GM06990 (cell line): ENCODE measurements around the gene FUT3.
"Not testable (repeated sequence)": the region's sequence is repeated elsewhere in the genome, so short reads cannot be mapped to it uniquely, and the experiment has no call there.

Experiments
- DNase-seq: peaks from one replicate; pipeline ENCODE4 v3.0.0-alpha.2; 2011; ENCODE audit not compliant: insufficient read length; ENCODE audit errors: extremely low read depth
- H3K27me3 ChIP-seq: replicated peaks from 2 replicates; pipeline ENCODE4 v1.6.0; 2011; ENCODE audit warnings: low read length; ENCODE audit not compliant: control insufficient read depth, insufficient read depth
- H3K36me3 ChIP-seq: 2 replicates; pipeline ENCODE4 v1.5.1; 2011; ENCODE audit warnings: low read length; ENCODE audit not compliant: control insufficient read depth, insufficient read depth
- H3K4me3 ChIP-seq: replicated peaks from 2 replicates; pipeline ENCODE4 v1.5.1; 2011; ENCODE audit warnings: low read depth, mild to moderate bottlenecking, control low read depth, low read length
- TF ChIP-seq, protein P1 (sequence below): IDR thresholded peaks from 2 replicates; pipeline ENCODE4 v1.5.1; 2011; ENCODE audit warnings: low read length, control low read depth, mild to moderate bottlenecking, inconsistent platforms; ENCODE audit not compliant: insufficient read depth, poor library complexity, severe bottlenecking

Gene FUT3

DNA sequence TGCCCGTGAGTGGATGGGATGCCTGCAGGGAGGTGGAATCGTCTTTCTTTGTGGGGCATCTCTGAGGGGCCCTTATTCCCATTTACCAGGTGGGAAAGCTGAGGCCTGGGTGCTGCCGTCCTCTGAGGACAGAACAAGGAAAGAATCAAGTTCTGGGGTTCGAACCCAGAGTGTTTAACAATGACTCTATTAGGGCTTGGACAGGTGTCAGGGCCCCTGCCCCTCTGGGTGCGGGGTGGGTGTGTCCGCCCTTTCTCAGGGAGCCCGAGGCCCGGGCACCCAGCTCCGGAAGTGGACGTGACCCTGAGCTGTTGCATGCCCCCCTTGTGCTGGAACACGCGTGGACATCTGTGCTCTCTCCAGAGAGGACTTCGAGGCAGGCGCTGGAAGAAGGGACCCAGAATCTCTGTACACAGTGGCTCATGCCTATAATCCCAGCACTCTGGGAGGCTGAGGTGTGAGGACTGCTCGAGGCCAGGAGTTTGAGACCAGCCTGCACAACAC, 41.6 kb upstream of the FUT3 start:
- Histone ChIP-seq H3K4me3 (no peak overlapping the region), H3K36me3 (peaks cover 6% of the 10 kb centered on the region), H3K27me3 (no peaks in the 10 kb centered on the region)
- TF ChIP-seq, protein P1, sequence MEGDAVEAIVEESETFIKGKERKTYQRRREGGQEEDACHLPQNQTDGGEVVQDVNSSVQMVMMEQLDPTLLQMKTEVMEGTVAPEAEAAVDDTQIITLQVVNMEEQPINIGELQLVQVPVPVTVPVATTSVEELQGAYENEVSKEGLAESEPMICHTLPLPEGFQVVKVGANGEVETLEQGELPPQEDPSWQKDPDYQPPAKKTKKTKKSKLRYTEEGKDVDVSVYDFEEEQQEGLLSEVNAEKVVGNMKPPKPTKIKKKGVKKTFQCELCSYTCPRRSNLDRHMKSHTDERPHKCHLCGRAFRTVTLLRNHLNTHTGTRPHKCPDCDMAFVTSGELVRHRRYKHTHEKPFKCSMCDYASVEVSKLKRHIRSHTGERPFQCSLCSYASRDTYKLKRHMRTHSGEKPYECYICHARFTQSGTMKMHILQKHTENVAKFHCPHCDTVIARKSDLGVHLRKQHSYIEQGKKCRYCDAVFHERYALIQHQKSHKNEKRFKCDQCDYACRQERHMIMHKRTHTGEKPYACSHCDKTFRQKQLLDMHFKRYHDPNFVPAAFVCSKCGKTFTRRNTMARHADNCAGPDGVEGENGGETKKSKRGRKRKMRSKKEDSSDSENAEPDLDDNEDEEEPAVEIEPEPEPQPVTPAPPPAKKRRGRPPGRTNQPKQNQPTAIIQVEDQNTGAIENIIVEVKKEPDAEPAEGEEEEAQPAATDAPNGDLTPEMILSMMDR, result no peak
- no peak for DNase-seq

DNA sequence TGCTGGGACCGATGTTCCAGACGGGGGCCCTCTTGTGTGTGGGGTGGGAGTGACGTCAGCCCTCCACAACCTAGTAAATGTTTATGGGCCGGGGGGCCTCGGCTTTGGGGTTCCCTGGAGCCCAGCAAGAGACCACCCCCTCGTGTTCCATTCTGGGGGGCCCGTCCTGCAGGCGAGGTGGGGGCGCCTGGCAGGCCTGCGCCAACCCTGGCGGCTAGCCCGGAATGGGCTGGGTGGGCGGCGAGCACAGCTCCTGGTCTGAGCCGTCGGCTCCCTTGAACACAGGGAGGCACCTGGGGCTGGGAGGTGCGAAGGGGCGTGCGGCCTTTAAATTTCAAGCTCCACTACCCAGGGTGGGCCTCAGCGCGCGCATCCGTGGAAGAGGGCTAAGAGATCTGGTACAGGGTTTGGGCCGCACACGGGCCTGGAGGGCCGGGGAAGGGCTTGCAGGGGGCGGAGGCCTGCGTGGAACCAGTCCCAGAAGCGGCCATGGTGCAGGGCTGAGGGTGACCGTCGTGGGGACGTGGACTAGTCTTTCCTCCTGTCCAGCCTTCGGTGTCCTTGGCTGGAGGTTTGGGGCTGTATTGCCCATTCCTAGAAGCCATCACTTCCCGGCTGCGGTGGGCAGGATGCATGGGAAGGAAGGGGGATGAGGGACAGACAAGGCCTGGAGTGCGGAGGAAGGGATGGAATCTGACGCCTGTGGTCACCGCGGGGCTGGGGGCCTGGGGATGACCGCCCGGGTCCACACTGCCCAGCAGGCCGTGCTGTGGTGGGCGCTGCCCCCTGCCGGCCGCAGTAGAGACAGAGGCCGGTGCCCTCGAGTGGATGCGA, 40.9 kb upstream of the FUT3 start:
- no peaks in the 10 kb centered on the region for H3K27me3 ChIP-seq
- no peak overlapping the region for H3K4me3 ChIP-seq
- TF ChIP-seq, protein P1, result peak; percentile 60
- no peak for DNase-seq
- H3K36me3 ChIP-seq, result peaks cover 6% of the 10 kb centered on the region

DNA sequence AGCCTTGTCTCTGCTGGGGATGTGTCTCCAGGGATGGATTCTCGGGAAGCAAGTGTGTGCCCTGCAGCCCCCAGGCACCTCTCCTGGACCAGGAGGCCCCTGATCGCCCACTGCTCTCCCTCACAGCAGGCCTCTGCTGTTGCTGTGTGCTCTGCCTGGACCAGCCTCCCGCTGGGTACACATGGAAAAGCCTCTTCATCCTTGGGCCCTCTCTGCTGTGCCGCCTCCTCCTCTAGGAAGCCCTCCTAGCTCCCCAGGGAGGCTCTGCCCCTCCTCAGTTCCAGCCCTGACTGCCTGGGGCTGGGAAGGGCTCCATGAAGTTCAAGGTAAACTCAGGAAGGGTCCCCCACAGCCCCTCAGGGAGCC, 40.3 kb upstream of the FUT3 start:
- no peak overlapping the region for H3K4me3 ChIP-seq
- H3K36me3 ChIP-seq, result peaks cover 5% of the 10 kb centered on the region
- DNase-seq, result no peak
- TF ChIP-seq, protein P1, result no peak
- H3K27me3 ChIP-seq, result no peaks in the 10 kb centered on the region

DNA sequence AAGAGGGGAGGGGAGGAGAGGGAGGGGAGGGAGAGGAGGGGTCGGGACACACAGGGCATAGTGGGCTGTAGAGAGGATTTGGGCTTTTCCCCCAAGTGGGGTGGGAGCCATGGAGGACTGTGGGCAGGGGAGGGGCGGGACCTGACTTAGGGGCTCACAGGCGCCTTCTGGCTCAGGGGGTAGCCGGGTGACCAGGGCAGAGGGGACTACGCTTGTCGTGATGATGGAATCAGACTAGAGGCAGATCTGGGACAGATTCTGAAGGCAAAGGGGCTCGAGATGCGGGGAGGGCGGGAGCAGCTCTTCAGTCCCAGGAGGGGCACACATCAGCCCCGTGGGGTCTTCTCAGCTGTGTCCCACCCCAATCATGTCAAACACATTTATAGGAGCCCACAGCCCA, 38.9 kb upstream of the FUT3 start:
- H3K4me3 ChIP-seq, result no peak overlapping the region
- no peaks in the 10 kb centered on the region for H3K27me3 ChIP-seq
- H3K36me3 ChIP-seq, result peaks cover 1% of the 10 kb centered on the region
- TF ChIP-seq, protein P1, result no peak
- DNase-seq, result no peak

DNA sequence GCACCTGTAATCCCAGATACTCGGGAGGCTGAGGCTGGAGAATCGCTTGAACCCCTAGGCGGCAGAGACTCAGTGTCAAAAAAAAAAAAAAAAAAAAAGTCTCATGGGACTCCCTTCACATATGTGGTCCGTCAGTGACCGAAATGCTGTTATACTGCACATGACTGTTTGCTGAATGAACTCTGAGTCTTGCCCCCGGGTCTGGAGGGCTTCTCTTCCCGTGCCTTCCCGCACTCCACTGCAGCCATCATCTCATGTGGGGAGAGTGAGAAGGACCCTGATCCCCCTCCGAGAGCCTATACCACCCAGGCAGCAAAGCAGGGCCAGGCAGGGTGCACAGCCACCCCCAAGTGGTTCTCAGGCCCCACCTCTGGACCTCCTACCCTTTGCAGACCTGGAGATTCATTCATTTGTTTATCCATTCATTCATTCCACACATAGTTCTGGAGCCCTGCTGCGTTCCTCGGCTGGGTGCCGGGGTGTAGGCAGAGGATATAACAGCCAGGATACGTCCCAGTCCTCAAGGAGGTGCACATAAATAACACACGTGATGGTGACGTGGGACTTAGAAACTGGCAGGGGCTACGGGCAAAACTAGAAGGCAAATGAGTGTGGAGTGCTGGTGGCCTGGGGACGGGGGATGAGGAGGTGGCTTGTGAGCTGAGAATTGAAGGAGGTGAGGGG, 38.2 kb upstream of the FUT3 start:
- Histone ChIP-seq H3K4me3 (no peak overlapping the region), H3K36me3 (no peaks in the 10 kb centered on the region), H3K27me3 (no peaks in the 10 kb centered on the region)
- DNase-seq, result no peak
- TF ChIP-seq, protein P1, result no peak

DNA sequence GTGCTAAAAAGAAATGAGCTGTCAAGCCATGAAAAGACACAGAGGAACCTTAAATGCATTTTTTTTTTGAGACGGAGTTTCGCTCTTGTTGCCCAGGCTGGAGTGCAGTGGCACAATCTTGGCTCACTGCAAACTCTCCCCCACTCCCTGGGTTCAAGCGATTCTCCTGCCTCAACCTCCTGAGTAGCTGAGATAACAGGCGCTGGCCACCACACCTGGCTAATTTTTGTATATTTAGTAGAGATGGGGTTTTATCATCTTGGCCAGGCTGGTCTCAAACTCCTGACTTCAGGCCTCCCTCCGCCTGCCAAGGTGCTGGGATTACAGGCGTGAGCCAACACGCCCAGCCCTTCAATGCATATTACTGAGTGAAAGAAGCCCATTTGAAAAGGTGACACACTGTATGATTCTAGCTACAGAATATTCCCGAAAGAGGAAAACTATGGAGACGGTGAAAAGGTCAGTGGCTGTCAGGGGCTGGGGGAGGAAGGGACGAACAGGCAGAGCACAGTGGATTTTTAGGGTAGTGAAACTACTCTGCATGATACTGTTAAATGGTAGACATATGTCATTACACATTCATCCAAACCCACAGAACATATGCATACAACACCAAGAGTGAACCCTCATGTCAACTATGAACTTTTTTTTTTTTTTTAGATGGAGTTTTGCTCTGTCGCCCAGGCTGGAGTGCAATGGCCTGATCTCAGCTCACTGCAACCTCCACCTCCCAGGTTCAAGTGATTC, 33.0 kb upstream of the FUT3 start:
- not testable (repeated sequence) for H3K27me3 ChIP-seq, H3K4me3 ChIP-seq, H3K36me3 ChIP-seq, DNase-seq

DNA sequence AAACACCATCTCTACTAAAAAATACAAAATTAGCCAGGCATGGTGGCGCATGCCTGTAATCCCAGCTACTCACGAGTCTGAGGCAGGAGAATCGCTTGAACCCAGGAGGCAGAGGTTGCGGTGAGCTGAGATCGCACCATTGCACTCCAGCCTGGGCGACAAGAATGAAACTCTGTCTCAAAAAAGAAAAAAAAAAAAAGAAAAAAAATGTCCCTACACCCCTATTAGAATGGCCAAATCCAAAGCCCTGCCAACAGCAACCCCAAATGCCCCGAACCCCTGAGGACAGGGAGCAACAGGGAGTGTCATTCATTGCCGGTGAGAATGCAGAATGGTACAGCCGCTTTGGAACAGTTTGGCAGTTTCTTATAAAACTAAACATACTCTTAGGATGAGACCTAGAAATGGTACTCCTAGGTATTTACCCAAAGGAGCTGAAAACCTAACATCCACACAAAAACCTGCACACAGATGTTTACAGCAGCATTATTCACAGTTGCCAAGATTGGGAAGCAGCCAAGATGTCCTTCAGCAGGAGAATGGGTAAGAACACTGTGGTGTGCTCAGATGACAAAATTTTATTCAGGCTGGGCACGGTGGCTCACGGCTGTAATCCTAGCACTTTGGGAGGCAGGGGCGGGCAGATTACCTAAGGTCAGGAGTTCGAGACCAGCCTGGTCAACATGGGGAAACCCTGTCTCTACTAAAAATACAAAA, 32.1 kb upstream of the FUT3 start:
- H3K36me3 ChIP-seq, H3K27me3 ChIP-seq, H3K4me3 ChIP-seq, DNase-seq: not testable (repeated sequence)
